ENCODE results near the gene PTPN12.

PTPN12 gene

GRCh38 chr7:77569514-77570232 lies 32.6 kb downstream of the PTPN12 start:
- CTCF ChIA-PET: no interaction called here
- POLR2A ChIA-PET (ENCODE audit: low non-redundant PET): no interaction called here
- TF ChIP-seq CTCF (conservative IDR thresholded peaks at IDR 0.05; ENCODE audit: low read depth): no peak
- DNase-seq (ENCODE audit: low spot score): no peak
- H3K27ac ChIP-seq: no peak overlapping the region

- POLR2A ChIA-PET (ENCODE audit: low non-redundant PET): no interaction called here
- no peak overlapping the region for H3K27ac ChIP-seq
- CTCF ChIA-PET: no interaction called here
- no peak for DNase-seq (ENCODE audit: low spot score)
- TF ChIP-seq CTCF (conservative IDR thresholded peaks at IDR 0.05; ENCODE audit: low read depth): no peak
Measured at GRCh38 chr7:77570330-77571011, 33.4 kb downstream of the PTPN12 start.

- POLR2A ChIA-PET (ENCODE audit: low non-redundant PET): no interaction called here
- no peak overlapping the region for H3K27ac ChIP-seq
- DNase-seq (ENCODE audit: low spot score): no peak
- CTCF ChIA-PET: no interaction called here
- TF ChIP-seq CTCF (conservative IDR thresholded peaks at IDR 0.05; ENCODE audit: low read depth): no peak
Measured at GRCh38 chr7:77571801-77572200, 34.7 kb downstream of the PTPN12 start.

- POLR2A ChIA-PET (ENCODE audit: low non-redundant PET): no interaction called here
- no peak for DNase-seq (ENCODE audit: low spot score)
- TF ChIP-seq CTCF (conservative IDR thresholded peaks at IDR 0.05; ENCODE audit: low read depth): no peak
- H3K27ac ChIP-seq: peak overlapping the region; percentile 18
- CTCF ChIA-PET: no interaction called here
Measured at GRCh38 chr7:77575187-77575586, 38.1 kb downstream of the PTPN12 start.

- no peak for TF ChIP-seq CTCF (conservative IDR thresholded peaks at IDR 0.05; ENCODE audit: low read depth)
- DNase-seq (ENCODE audit: low spot score): no peak
- ChIA-PET CTCF (no interaction called here), POLR2A (ENCODE audit: low non-redundant PET) (no interaction called here)
- H3K27ac ChIP-seq: no peak overlapping the region
Measured at GRCh38 chr7:77576856-77577255, 39.8 kb downstream of the PTPN12 start.

GRCh38 chr7:77579797-77580196 lies 42.7 kb downstream of the PTPN12 start:
- ChIA-PET POLR2A (ENCODE audit: low non-redundant PET) (no interaction called here), CTCF (no interaction called here)
- TF ChIP-seq CTCF (conservative IDR thresholded peaks at IDR 0.05; ENCODE audit: low read depth): no peak
- no peak for DNase-seq (ENCODE audit: low spot score)
- H3K27ac ChIP-seq: no peak overlapping the region
